HG03558 (cell line): ENCODE data around the gene SLC6A8.
"Not testable (repeated sequence)": the region's sequence is repeated elsewhere in the genome, so short reads cannot be mapped to it uniquely, and the experiment has no call there.

Experiments
- ATAC-seq: cut with Tn5 transposase; IDR thresholded peaks from one replicate; pipeline ENCODE4 v1.9.1; 2021; ENCODE audit warnings: moderate number of reproducible peaks; ENCODE audit not compliant: unreplicated experiment; ENCODE audit errors: extremely low read depth

SLC6A8 gene

GRCh38 chrX:153742796-153743467 is 55.2 kb downstream of the SLC6A8 start:
- not testable (repeated sequence) for ATAC-seq

- ATAC-seq: not testable (repeated sequence)
Observed at GRCh38 chrX:153743468-153744209, 55.9 kb downstream of the SLC6A8 start.

- no peak for ATAC-seq
Observed at GRCh38 chrX:153744210-153745066, 56.7 kb downstream of the SLC6A8 start.

GRCh38 chrX:153745067-153745433 is 57.3 kb downstream of the SLC6A8 start:
- ATAC-seq: not testable (repeated sequence)
